SJCRH30 (cell line): ENCODE measurements around the gene PDZD8. TPM values are rescaled to one million over a fixed set of nuclear protein-coding genes. Genes with fewer than 3 reads are reported as not detected.

Experiments
- DNase-seq, 2 experiments: peaks; one replicate each; pipeline ENCODE4 v3.0.0-alpha.2; 2015 to 2020
- H3K27ac ChIP-seq: fragments of 250-450 bp; sonication (Bioruptor Pico); 2 replicates; pipeline ENCODE4 v1.5.1; 2020; ENCODE audit warnings: mild to moderate bottlenecking, moderate library complexity
- H3K27me3 ChIP-seq: fragments of 250-450 bp; sonication (Bioruptor Pico); 2 replicates; pipeline ENCODE4 v1.5.1; 2020; ENCODE audit warnings: mild to moderate bottlenecking, moderate library complexity
- H3K36me3 ChIP-seq: fragments of 250-450 bp; sonication (Bioruptor Pico); 2 replicates; pipeline ENCODE4 v1.5.1; 2020; ENCODE audit warnings: mild to moderate bottlenecking, moderate library complexity
- H3K4me1 ChIP-seq: fragments of 250-450 bp; sonication (Bioruptor Pico); 2 replicates; pipeline ENCODE4 v1.5.1; 2020; ENCODE audit warnings: mild to moderate bottlenecking, moderate library complexity
- H3K4me3 ChIP-seq: fragments of 250-450 bp; sonication (Bioruptor Pico); 2 replicates; pipeline ENCODE4 v1.5.1; 2020; ENCODE audit warnings: mild to moderate bottlenecking, moderate library complexity
- H3K9me3 ChIP-seq: fragments of 250-450 bp; sonication (Bioruptor Pico); replicated peaks from 2 replicates; pipeline ENCODE4 v1.5.1; 2020; ENCODE audit warnings: mild to moderate bottlenecking, moderate library complexity
- total RNA-seq: library from RNA; depleted of rRNA; stranded (reverse); fragments of >200 nt; shearing (Covaris generic); gene quantifications from 2 replicates; pipeline ENCODE4 v1.2.3, GENCODE V29; 2014; rRNA removed

PDZD8 gene, protein sequence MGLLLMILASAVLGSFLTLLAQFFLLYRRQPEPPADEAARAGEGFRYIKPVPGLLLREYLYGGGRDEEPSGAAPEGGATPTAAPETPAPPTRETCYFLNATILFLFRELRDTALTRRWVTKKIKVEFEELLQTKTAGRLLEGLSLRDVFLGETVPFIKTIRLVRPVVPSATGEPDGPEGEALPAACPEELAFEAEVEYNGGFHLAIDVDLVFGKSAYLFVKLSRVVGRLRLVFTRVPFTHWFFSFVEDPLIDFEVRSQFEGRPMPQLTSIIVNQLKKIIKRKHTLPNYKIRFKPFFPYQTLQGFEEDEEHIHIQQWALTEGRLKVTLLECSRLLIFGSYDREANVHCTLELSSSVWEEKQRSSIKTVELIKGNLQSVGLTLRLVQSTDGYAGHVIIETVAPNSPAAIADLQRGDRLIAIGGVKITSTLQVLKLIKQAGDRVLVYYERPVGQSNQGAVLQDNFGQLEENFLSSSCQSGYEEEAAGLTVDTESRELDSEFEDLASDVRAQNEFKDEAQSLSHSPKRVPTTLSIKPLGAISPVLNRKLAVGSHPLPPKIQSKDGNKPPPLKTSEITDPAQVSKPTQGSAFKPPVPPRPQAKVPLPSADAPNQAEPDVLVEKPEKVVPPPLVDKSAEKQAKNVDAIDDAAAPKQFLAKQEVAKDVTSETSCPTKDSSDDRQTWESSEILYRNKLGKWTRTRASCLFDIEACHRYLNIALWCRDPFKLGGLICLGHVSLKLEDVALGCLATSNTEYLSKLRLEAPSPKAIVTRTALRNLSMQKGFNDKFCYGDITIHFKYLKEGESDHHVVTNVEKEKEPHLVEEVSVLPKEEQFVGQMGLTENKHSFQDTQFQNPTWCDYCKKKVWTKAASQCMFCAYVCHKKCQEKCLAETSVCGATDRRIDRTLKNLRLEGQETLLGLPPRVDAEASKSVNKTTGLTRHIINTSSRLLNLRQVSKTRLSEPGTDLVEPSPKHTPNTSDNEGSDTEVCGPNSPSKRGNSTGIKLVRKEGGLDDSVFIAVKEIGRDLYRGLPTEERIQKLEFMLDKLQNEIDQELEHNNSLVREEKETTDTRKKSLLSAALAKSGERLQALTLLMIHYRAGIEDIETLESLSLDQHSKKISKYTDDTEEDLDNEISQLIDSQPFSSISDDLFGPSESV
- total RNA-seq = 29.9 and 31.4 TPM in 2 replicates

DNA sequence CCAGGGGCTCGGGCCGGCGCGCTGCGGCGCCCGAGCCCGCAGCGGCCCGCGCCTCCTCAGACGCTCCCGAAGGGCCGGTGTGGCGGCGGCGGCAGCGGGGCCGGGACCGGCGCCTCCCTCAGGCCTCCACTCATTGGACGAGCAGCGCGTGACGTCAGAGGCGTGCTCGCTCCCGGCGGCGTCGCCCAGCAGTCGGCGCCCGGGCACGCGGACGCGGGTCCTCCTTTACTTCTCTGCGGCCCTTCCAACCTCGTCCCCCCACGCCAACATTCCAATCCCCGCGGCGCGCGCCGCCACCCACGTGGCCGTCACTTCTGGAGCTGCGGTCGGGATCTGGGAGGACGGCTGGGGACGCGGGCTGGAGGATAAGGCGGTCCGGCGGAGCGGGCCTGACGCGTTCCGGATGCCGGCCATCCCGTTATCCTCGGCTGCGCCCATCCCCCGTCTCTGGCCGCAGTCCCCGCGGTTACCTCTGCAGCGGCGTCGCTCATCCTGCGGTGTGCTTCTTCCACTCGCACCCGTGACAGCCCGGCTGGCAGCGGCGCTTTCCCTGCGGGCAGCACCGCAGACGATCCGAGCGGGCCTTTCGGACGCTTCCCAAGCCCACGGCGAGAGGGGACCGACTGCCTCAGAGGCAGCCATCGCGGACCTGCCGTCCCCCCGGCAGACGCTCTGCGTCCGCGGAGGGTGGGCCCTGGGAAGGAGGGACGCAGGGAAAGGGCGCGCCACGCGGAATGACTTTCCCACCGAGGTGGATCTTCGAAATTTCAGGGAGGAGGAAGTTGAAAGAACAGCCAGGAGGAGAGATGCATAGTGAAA is at the start of gene PDZD8:
Gene PDZD8 (minus strand): TSS at position 81 of the 819 bp plus-strand sequence. CDS start 213 bp downstream, outside the sequence.
- peaks cover 2% of the 10 kb centered on the region; the same call in 1 of the 2 replicates for H3K27me3 ChIP-seq
- H3K4me1 ChIP-seq = peaks cover 6% of the 10 kb centered on the region; the same call in 1 of the 2 replicates
- DNase-seq = peak; percentile 91 to 93

DNA sequence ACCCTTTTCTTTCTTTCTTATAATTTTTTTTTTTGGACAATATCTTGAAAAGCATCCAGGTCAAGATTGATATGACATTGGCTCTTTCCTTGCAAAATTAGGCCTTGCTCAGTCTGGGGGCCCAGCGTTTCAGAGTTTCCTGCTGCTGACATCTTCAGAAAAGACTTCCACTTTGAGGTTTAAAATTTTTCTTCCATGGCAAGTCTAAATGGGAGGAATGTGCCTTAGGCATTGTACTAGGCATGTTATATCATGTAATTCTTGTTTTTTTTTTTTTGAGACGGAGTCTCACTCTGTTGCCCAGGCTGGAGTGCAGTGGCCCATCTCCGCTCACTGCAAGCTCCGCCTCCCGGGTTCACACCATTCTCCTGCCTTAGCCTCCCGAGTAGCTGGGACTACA is 48.9 kb upstream of the PDZD8 start:
- Histone ChIP-seq H3K27ac (no peak overlapping the region), H3K36me3 (no peaks in the 10 kb centered on the region), H3K9me3 (no peaks in the 10 kb centered on the region), H3K4me1 (no peaks in the 10 kb centered on the region), H3K4me3 (no peak overlapping the region), H3K27me3 (no peaks in the 10 kb centered on the region)
- no peak for DNase-seq

More for the DNA sequence above, at the start of gene PDZD8:
- no peaks in the 10 kb centered on the region for H3K9me3 ChIP-seq
- peak within 1 kb of the TSS; percentile 50 for H3K27ac ChIP-seq
- no peaks in the 10 kb centered on the region for H3K36me3 ChIP-seq
- H3K4me3 ChIP-seq = peak within 1 kb of the TSS; percentile 88

DNA sequence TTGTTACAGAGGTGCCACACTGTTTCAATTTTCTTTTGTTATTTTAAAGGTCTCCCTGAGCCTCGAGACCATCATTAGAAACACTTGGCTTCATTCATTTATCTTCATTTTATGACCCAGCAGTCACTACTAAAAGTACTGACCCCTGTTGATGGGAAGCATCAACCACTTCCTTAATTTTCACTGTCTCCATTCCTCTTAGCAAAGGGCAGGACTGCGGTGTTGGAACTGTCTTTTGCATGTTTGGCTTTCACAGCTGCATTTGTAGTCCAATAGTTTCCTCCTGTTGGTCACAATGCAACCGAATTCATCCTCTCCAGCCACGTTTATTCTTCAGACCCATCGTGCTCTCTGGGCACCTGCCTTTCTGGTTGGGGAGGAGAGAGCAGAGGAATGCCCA is 46.7 kb upstream of the PDZD8 start:
- DNase-seq = no peak
- no peaks in the 10 kb centered on the region for H3K9me3 ChIP-seq
- no peaks in the 10 kb centered on the region for H3K27me3 ChIP-seq
- no peaks in the 10 kb centered on the region for H3K36me3 ChIP-seq
- no peaks in the 10 kb centered on the region for H3K4me1 ChIP-seq
- no peak overlapping the region for H3K4me3 ChIP-seq
- H3K27ac ChIP-seq = no peak overlapping the region

DNA sequence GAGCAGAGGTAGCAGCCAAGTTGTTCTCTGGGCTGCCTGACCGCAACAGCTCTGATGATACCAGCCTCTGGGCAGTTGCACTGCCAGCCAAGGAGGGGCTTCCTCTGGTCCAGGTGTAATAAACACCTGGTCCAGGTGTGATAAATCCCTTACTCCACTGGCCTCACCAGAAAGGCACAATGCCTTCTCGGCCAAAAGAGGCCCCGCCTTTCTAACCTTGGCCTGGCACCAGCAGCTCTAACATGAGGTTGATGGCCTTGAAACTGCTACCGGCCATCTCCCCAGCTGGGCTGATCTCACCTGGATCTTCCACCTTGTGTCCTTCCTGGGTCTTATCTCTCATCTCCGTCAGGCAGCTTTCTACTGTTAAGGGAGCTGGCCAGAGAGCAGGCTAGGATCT is 45.5 kb upstream of the PDZD8 start:
- no peak overlapping the region for H3K4me3 ChIP-seq
- H3K9me3 ChIP-seq = no peaks in the 10 kb centered on the region
- no peaks in the 10 kb centered on the region for H3K27me3 ChIP-seq
- H3K27ac ChIP-seq = no peak overlapping the region
- no peaks in the 10 kb centered on the region for H3K36me3 ChIP-seq
- DNase-seq = no peak
- H3K4me1 ChIP-seq = no peaks in the 10 kb centered on the region

DNA sequence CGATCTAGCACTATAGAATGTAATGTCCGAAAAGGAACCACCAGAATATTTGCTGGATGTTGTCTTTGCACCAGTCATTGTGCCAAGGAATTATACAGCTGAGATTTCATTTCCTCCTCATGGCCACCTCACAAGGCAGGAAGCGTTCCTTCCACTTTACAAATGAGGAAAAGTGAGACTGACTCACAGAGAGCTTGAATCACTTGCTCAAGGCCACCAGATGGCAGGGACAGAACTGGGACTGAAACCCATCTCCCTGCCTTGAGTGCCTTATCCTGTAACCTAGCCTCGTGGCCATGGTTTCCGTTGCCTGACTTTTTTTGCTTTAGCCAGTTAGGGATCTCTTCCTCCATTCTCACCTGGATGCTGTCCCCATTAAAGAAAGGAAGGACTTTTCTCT is 44.7 kb upstream of the PDZD8 start:
- DNase-seq = no peak
- Histone ChIP-seq H3K4me3 (no peak overlapping the region), H3K27me3 (no peaks in the 10 kb centered on the region), H3K27ac (no peak overlapping the region), H3K4me1 (no peaks in the 10 kb centered on the region), H3K36me3 (no peaks in the 10 kb centered on the region), H3K9me3 (no peaks in the 10 kb centered on the region)

DNA sequence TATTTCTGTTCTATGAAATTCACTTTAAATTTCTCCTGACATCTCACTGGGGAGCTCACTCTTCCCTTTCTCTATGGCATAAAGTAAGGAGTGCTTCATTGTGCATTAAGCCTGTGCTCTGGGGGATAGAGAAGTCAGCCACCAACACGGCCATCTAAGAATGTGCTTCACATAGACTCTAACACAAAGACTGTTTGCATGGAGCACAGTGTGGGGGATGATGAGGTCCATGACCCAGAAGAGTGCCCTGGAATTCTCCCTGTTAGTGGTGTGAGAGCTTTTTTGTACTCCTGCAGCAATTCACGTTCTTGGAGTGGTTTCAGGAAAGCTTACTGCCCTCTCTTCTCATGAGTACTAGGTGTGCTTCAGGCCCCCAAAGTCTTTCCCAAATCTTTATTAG is 43.9 kb upstream of the PDZD8 start:
- no peak overlapping the region for H3K27ac ChIP-seq
- no peaks in the 10 kb centered on the region; the same call in 1 of the 2 replicates for H3K27me3 ChIP-seq
- no peak overlapping the region for H3K4me3 ChIP-seq
- no peaks in the 10 kb centered on the region for H3K36me3 ChIP-seq
- peaks cover 7% of the 10 kb centered on the region for H3K4me1 ChIP-seq
- no peaks in the 10 kb centered on the region for H3K9me3 ChIP-seq
- DNase-seq = no peak

DNA sequence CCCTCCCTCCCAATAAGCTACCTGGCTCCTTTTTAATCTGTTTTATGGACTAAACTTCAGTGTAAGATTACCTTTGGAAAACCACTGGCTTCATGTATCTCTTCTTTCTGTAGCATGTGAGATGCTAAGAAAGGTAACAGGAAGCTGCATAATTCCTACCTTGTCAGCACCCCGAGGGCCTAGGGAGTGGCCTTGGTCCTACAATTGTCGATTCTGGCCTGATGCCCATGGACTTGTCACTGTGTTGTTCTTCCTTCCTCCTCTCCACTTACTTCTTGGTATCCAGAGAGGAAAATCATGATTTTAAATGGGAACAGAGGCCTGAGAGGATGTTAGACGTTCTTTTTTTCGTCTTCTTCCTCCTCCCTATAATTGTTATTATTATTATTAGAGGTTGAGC is 42.9 kb upstream of the PDZD8 start:
- H3K4me1 ChIP-seq = peaks cover 8% of the 10 kb centered on the region
- H3K36me3 ChIP-seq = no peaks in the 10 kb centered on the region
- peaks cover 4% of the 10 kb centered on the region; the same call in 1 of the 2 replicates for H3K27me3 ChIP-seq
- H3K9me3 ChIP-seq = no peaks in the 10 kb centered on the region
- no peak overlapping the region for H3K27ac ChIP-seq
- no peak overlapping the region for H3K4me3 ChIP-seq
- DNase-seq = no peak

DNA sequence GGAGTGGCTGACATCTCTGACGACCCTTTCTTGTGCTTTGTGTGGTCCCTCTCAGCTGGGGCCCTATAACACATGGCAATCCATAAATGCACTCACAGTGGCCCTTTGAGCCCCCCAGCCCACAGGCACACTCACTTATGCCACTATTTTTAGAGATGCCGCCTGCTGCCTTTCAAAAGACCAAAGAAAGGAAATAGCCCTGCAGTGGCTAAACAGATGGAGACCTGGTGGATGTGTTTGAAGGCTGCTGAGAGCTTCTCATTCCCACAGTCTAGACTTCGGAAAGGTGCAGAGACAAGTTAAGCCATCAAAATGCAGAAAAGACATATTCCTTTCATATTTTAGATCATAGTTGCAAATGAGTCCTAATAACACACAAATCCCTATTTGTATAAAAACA is 42.0 kb upstream of the PDZD8 start:
- no peak overlapping the region for H3K4me3 ChIP-seq
- DNase-seq = no peak
- no peaks in the 10 kb centered on the region for H3K9me3 ChIP-seq
- peaks cover 4% of the 10 kb centered on the region; the same call in 1 of the 2 replicates for H3K27me3 ChIP-seq
- no peaks in the 10 kb centered on the region for H3K36me3 ChIP-seq
- H3K27ac ChIP-seq = no peak overlapping the region
- H3K4me1 ChIP-seq = peaks cover 8% of the 10 kb centered on the region

DNA sequence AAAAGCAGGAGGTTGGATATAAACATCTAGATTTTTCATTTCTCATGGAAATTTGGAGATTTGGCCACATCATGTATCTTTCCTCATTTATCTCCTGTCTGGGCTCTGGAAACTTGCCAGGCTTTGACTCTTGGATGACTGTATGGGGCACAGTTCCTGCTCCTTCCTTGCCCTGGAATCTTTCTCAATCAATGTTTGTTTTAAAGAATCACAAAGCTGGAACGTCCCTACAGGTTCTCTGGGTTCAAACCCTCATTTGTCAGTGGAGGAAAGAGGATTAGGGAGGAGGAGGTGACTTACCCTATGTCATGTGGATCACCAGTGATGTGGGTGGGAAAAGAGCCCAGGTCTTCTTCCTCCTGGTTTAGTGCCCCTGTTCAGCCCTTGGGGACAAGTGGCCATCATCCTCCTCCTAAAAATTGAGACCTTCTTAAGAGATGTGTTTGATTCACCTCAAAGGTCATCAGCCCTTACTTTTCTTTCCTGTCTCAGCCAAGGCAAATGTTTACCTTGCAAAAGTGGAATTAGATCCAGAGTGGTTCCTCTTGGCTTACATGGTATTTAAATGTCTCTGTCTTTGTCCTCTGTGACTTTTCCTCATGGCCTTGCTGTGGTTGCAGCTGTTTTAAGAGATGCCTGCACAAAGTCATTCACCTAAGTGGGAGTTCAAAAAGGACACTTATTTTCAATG is 38.8 kb upstream of the PDZD8 start:
- Histone ChIP-seq H3K4me1 (peaks cover 8% of the 10 kb centered on the region), H3K27me3 (peaks cover 4% of the 10 kb centered on the region; the same call in 1 of the 2 replicates), H3K36me3 (no peaks in the 10 kb centered on the region), H3K4me3 (no peak overlapping the region), H3K27ac (no peak overlapping the region), H3K9me3 (no peaks in the 10 kb centered on the region)
- DNase-seq = no peak

DNA sequence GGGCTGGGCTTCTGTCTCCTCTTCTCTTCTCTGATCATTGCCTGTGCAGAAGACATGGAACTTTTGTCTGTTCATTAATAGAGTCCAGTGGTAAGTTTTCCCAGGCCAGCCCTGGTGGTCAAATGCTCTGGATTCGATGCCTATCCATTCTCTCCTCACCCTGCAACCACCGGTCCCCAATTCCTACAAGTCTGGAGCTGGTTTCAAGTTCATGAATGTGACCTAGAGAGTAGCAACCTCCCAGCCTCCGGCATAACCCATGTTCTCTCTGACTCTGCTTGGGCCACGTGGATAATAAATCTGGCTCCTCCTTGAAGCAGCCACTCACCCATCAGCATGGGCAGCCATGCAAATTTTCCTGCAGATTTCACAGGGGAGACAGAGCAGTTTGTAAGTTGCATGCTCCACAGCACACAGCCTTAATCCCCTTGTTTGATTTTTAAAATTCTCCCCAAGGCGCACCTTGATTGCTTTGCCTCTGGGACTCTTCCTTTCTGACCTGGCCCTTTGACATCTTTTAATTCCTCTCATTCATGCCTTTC is 37.3 kb upstream of the PDZD8 start:
- Histone ChIP-seq H3K4me3 (no peak overlapping the region), H3K4me1 (peaks cover 8% of the 10 kb centered on the region), H3K27me3 (peaks cover 4% of the 10 kb centered on the region; the same call in 1 of the 2 replicates), H3K36me3 (no peaks in the 10 kb centered on the region), H3K9me3 (no peaks in the 10 kb centered on the region), H3K27ac (no peak overlapping the region)
- DNase-seq = no peak

DNA sequence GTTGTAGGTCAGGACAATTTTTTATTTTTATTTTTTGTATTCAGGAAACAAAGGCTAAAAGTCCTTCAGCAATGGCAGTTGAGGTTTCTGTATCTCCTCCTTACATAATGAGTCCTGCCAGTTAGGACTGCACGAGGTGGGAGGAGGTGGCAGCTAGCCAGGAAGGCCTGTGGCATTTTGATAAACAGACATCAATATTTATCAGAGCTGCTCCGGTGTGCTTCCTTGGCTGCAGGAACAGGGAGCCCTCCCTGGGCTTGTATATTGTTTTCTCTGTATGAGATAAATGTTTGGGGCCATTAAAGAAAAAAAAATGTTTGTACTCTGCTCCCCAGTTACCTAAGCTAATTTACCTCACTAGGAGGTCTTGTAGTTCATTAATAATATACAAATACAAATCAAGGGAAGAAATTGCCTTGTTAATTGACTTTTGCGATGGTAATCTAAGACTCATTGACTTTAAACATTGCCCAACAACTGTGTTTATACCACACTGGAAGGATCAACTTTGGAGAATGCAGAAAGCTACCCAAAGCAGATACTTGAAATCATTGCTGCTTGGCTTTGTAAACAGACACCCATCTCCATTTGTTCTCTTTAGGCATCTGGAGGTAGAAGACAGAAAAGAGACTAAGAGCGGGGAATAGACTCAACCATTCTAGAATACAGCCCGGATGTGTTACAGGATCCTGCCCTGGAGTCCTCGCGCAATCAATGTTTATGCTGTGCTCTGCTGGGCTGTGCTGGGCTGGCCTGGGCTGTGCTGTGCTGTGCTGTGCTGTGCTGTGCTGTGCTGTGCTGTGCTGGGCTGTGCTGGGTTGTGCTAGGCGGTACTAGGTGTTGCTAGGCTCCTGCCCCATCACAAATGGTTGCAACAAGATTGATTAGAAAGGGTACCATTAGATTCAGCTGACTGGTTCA is 36.5 kb upstream of the PDZD8 start:
- peaks cover 8% of the 10 kb centered on the region for H3K4me1 ChIP-seq
- H3K4me3 ChIP-seq = no peak overlapping the region
- no peak overlapping the region for H3K27ac ChIP-seq
- no peaks in the 10 kb centered on the region for H3K36me3 ChIP-seq
- no peaks in the 10 kb centered on the region for H3K9me3 ChIP-seq
- DNase-seq = no peak
- H3K27me3 ChIP-seq = peaks cover 4% of the 10 kb centered on the region; the same call in 1 of the 2 replicates

DNA sequence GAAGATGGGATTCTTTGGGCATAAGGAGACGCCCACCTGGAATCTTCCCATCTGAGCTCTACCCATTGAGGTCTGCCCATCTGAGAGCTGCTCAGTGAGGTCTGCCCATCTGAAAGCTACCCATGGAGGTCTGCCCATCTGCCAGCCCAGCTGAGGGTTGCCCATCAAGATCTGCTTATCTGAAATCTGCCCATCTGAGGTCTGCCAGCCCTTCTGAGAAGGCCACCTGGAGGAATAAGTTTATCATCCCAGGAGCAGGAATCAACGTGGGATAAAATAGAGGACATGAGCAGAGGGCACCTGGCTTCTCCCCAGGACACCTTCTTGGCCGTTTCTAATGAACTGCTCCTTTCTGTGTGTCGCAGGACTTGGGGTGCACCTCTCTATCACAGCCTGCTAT is 35.3 kb upstream of the PDZD8 start:
- Histone ChIP-seq H3K9me3 (no peaks in the 10 kb centered on the region), H3K27me3 (peaks cover 4% of the 10 kb centered on the region; the same call in 1 of the 2 replicates), H3K4me1 (peaks cover 8% of the 10 kb centered on the region), H3K36me3 (no peaks in the 10 kb centered on the region), H3K4me3 (no peak overlapping the region), H3K27ac (no peak overlapping the region)
- DNase-seq = no peak
